ENCODE measurements around the gene NXN.

DNA sequence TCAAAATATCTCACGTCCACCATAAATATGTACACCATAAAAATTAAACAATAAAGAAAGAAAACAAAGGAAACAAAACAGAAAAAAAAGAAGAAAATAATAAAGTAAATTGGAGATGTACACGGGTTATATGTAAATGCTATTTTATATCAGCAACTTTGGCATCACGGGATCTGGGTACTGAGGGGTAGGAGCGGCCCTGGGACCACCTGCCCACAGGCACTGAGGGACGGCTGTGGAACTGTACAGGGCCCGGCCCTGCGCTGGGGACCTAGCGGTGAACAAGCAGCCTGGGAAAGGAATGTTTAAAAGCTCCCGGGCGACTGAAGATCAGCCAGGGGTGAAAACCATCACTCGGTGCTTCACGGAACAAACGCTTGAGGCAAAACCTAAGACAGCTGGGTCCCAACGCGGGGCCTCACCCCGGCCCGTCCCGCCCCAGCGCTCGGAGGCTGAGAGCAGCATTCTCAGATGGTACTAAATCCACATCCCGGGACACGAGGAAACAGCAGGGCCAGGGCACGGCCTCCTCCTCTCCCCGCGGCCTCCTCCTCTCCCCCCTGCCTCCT is 31.2 kb downstream of the NXN start:
- TF ChIP-seq POLR2AphosphoS5 (IDR thresholded peaks at IDR 0.05) (no peak), EP300 (IDR thresholded peaks at IDR 0.05) (no peak)
- TF ChIP-seq, protein P1, sequence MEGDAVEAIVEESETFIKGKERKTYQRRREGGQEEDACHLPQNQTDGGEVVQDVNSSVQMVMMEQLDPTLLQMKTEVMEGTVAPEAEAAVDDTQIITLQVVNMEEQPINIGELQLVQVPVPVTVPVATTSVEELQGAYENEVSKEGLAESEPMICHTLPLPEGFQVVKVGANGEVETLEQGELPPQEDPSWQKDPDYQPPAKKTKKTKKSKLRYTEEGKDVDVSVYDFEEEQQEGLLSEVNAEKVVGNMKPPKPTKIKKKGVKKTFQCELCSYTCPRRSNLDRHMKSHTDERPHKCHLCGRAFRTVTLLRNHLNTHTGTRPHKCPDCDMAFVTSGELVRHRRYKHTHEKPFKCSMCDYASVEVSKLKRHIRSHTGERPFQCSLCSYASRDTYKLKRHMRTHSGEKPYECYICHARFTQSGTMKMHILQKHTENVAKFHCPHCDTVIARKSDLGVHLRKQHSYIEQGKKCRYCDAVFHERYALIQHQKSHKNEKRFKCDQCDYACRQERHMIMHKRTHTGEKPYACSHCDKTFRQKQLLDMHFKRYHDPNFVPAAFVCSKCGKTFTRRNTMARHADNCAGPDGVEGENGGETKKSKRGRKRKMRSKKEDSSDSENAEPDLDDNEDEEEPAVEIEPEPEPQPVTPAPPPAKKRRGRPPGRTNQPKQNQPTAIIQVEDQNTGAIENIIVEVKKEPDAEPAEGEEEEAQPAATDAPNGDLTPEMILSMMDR (IDR thresholded peaks at IDR 0.05) = no peak
